ENCODE data around the gene SARNP.
"Not testable (repeated sequence)": the region's sequence is repeated elsewhere in the genome, so short reads cannot be mapped to it uniquely, and the experiment has no call there.

Gene SARNP

GRCh38 chr12:55797068-55797467 lies 20.5 kb downstream of the SARNP start:
- no peak for DNase-seq (ENCODE audit: low read depth, low spot score)

GRCh38 chr12:55795950-55796349 lies 21.6 kb downstream of the SARNP start:
- DNase-seq (ENCODE audit: low read depth, low spot score): no peak

- no peak for DNase-seq (ENCODE audit: low read depth, low spot score)
Measured at GRCh38 chr12:55789893-55790292, 27.6 kb downstream of the SARNP start.

- no peak for DNase-seq (ENCODE audit: low read depth, low spot score)
Measured at GRCh38 chr12:55789171-55789570, 28.4 kb downstream of the SARNP start.

- no peak for DNase-seq (ENCODE audit: low read depth, low spot score)
Measured at GRCh38 chr12:55788546-55788945, 29.0 kb downstream of the SARNP start.

GRCh38 chr12:55780685-55781084 lies 36.8 kb downstream of the SARNP start:
- DNase-seq (ENCODE audit: low read depth, low spot score): no peak

GRCh38 chr12:55777856-55778255 lies 39.7 kb downstream of the SARNP start:
- DNase-seq (ENCODE audit: low read depth, low spot score): no peak

GRCh38 chr12:55771736-55772135 lies 45.8 kb downstream of the SARNP start:
- no peak for DNase-seq (ENCODE audit: low read depth, low spot score)

GRCh38 chr12:55767156-55767555 lies 50.4 kb downstream of the SARNP start:
- DNase-seq (ENCODE audit: low read depth, low spot score): no peak

- no peak for DNase-seq (ENCODE audit: low read depth, low spot score)
Measured at GRCh38 chr12:55765736-55766290, 51.7 kb downstream of the SARNP start.

- no peak for DNase-seq (ENCODE audit: low read depth, low spot score)
Measured at GRCh38 chr12:55762646-55763045, 54.9 kb downstream of the SARNP start.

- DNase-seq (ENCODE audit: low read depth, low spot score): no peak
Measured at GRCh38 chr12:55760663-55761062, 56.9 kb downstream of the SARNP start.

- not testable (repeated sequence) for DNase-seq (ENCODE audit: low read depth, low spot score)
Measured at GRCh38 chr12:55758575-55758974, 58.9 kb downstream of the SARNP start.

GRCh38 chr12:55757701-55758100 lies 59.8 kb downstream of the SARNP start:
- no peak for DNase-seq (ENCODE audit: low read depth, low spot score)

- no peak for DNase-seq (ENCODE audit: low read depth, low spot score)
Measured at GRCh38 chr12:55755246-55755645, 62.3 kb downstream of the SARNP start.

- DNase-seq (ENCODE audit: low read depth, low spot score): no peak
Measured at GRCh38 chr12:55748230-55748993, 69.1 kb downstream of the SARNP start.

GRCh38 chr12:55746913-55747231 lies 70.7 kb downstream of the SARNP start:
- no peak for DNase-seq (ENCODE audit: low read depth, low spot score)

- DNase-seq (ENCODE audit: low read depth, low spot score): no peak
Measured at GRCh38 chr12:55746174-55746912, 71.2 kb downstream of the SARNP start.

- no peak for DNase-seq (ENCODE audit: low read depth, low spot score)
Measured at GRCh38 chr12:55745361-55746173, 72.0 kb downstream of the SARNP start.

GRCh38 chr12:55744340-55745030 lies 73.0 kb downstream of the SARNP start:
- no peak for DNase-seq (ENCODE audit: low read depth, low spot score)
